GM19193 (cell line): Measurements from ENCODE around the gene SOD2.

Experiments used
- POLR2A ChIP-seq: IDR thresholded peaks from 4 replicates; pipeline ENCODE4 v1.6.1; 2011; ENCODE audit not compliant: insufficient read depth, insufficient read length; ENCODE audit errors: extremely low read depth

The SOD2 gene

GRCh38 chr6:159654483-159655098, 38.5 kb downstream of the SOD2 start:
- no peak for TF ChIP-seq POLR2A

- TF ChIP-seq POLR2A, result no peak
Observed at GRCh38 chr6:159650314-159650713, 42.7 kb downstream of the SOD2 start.

- TF ChIP-seq POLR2A, result no peak
Observed at GRCh38 chr6:159649441-159649840, 43.6 kb downstream of the SOD2 start.

GRCh38 chr6:159646733-159647132, 46.3 kb downstream of the SOD2 start:
- TF ChIP-seq POLR2A, result no peak

GRCh38 chr6:159646116-159646515, 46.9 kb downstream of the SOD2 start:
- no peak for TF ChIP-seq POLR2A

GRCh38 chr6:159645640-159646039, 47.4 kb downstream of the SOD2 start:
- no peak for TF ChIP-seq POLR2A
